Ecto neural progenitor cell (in vitro differentiated cells): Measurements from ENCODE around the gene SH3RF3.

Experiments used
- DNase-seq: peaks from one replicate; pipeline ENCODE4 v3.0.0-alpha.2; 2018; ENCODE audit warnings: low spot score

Gene SH3RF3

GRCh38 chr2:109436610-109437225, 307.7 kb downstream of the SH3RF3 start:
- DNase-seq = no peak

- DNase-seq = no peak
These were observed 308.5 kb downstream of the SH3RF3 start for GRCh38 chr2:109437325-109438090.

DNA sequence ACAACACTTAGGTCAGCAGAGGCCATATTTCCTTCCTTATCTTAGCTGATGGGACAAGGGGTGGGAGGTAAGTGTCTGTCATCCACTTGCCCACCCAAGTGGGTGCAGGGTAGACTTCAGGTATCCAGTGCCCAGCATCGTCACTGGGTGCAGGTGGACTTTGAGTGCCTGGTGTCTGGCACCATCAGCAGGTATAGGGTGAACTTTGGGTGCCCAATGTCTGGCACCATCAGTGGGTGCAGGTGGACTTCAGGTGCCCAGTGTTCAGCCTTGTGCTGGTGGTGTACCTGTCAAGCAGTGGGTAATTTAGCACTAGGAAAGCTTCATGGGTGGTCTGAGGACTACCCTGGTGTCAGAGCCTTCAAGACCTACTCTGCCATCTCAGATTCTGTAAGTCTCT, 309.1 kb downstream of the SH3RF3 start:
- no peak for DNase-seq

GRCh38 chr2:109438773-109439389, 309.9 kb downstream of the SH3RF3 start:
- no peak for DNase-seq

DNA sequence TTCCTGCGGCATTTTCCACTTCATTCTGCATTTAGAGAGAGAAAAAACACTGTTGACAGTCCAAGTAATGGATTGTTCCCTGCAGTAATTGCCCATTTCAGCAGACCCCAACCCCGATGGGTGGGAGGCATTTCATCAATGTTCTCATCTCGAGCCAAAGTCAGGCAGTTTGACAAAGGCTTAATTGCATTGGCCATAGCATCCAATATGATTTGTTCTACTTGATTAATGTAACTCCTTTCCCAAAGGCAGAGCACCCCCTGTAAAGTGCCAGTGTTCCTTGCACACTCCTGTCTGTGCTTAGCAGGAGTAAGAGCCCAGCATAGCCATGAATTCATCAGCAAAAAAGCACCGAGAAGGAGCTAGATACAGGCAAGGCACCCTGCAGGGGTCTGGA, 310.4 kb downstream of the SH3RF3 start:
- DNase-seq = no peak

- DNase-seq = no peak
These were observed 311.0 kb downstream of the SH3RF3 start for GRCh38 chr2:109439986-109440385.

DNA sequence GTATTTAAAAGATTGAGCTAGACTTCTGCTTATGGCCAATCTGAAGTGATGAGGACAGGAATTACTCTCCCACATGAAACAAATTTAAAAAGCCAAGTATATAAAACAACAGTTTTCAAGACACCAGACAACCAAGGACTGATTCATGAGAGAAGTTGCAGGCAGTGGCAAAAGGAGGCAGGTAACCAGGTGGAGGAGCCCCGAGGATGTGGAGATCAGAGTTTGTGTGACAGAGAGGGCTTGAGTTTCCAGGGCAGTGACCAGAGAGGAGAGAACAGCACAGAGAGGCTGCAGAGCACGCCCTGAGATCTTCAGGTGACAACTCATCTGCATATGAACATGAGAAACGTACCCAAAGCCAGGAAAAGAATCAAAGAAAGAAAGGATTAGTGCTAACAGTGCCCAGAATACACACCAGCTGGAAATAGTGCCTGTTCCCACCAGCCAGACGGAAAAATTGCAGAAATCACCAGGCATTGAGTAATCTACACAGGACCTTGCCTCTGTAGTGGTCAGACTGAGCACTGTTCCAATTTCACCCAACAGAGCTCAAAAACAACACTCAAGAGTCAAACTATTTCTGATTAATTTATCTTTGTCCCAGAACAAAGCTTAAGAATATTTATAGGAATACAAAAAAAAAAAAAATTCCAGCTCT, 311.6 kb downstream of the SH3RF3 start:
- DNase-seq = no peak

- no peak for DNase-seq
These were observed 313.8 kb downstream of the SH3RF3 start for GRCh38 chr2:109442715-109443319.

DNA sequence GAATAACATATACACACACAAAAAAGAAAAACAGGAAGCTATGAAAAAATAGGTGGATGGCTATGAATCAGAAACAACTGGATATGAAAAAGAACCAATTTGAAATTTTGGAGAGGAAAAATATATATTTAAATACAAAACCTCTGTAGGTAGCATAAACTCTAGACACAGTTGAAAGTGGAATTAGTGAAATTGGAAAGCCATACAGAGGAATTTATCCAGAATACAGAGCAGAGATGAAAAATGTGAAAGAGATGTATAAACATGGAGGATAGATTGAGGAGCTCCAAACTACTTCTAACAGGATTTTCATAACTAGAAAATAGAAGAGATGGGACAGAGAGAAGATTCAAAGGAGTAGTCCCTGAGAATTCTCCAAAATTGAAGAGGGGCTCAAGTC, 315.9 kb downstream of the SH3RF3 start:
- no peak for DNase-seq

- no peak for DNase-seq
These were observed 317.5 kb downstream of the SH3RF3 start for GRCh38 chr2:109446278-109447131.

DNA sequence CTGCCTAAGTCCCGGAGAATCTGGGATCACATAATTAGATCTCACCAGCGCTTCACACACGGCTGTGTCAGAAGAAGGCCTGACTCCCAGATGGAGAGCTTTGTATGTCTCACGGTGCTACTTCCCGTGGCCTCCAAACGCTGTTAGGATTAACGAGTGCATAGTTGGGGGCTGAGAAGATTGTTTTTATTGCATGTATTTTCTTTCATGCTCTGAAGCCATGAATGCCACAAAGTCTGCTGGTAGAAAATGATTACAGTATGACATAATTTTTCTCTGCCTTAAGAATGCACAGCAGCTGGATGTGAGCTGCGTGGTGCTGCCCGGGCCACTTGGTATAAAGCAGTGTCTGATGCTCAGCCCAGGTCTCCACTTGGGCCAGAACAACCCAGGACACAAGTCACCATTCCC, 318.3 kb downstream of the SH3RF3 start:
- no peak for DNase-seq

- DNase-seq = no peak
These were observed 318.8 kb downstream of the SH3RF3 start for GRCh38 chr2:109447776-109448175.

GRCh38 chr2:109448207-109448606, 319.2 kb downstream of the SH3RF3 start:
- no peak for DNase-seq

- DNase-seq = no peak
These were observed 320.2 kb downstream of the SH3RF3 start for GRCh38 chr2:109448946-109449788.

DNA sequence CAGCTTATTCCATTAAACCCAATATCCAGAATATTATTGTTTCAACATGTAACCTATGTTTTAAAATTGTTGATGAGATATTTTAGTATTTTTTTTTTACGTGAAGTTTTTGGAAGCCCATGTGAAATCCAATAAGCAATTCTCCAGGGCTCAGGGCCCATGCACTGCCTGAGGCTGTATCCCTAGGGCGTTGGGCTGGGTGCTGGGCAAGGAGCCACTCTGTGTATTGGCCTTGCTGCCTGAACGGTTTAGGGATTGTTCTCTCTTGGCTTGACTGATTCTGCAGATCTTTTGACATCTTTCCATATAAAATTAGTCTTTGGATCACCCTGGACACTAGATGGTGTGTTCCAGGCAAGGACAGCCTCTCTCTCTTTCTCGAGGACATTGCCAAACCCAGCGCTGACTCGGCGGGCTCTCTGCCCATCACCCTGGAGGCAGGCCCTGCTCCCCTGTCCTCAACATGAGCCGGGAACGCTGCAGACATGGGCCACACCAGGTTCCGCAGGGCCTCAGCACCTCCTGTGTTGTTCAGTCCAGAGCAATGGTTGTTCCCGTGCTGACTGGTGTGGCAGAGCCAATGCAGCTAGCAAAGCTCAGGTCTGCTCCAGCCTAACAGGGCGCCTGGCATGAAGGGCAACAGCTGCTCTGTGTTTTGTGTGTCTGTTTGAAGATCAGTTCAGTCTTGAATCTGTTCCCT, 321.7 kb downstream of the SH3RF3 start:
- DNase-seq = no peak

DNA sequence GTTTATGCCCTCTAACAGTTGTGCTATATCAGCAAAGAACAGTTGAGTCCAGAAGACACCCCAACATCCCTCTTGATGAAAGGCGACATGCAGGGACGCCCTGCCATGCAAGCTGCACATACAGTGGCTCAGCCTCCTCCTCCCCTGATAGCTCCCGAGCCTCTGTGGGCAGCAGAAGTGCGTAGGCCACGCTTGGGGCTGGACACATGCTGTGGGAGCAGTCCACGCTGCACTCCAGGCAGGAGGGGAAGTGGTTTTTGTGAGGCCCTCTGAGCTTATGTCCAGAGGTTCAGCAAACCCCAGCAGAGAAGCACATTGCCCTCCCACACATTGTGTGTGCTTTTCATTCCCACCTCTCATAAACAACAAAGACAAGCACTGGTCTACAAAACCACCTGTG, 322.7 kb downstream of the SH3RF3 start:
- DNase-seq = no peak

- no peak for DNase-seq
These were observed 323.6 kb downstream of the SH3RF3 start for GRCh38 chr2:109452318-109453305.

- DNase-seq = no peak
These were observed 324.5 kb downstream of the SH3RF3 start for GRCh38 chr2:109453371-109453995.
